T-cell (primary cell): ENCODE results near the gene TBC1D22A. TPM values are rescaled to one million over a fixed set of nuclear protein-coding genes. Genes with fewer than 3 reads are reported as not detected.
"Not testable (repeated sequence)": the region's sequence is repeated elsewhere in the genome, so short reads cannot be mapped to it uniquely, and the experiment has no call there.

ENCODE experiments used
- ATAC-seq, 4 experiments: fragments of 200-7000 bp in 3 of 4; fragments of 150-1000 bp in 1 of 4; cut with Tn5 transposase; replicated peaks in 1 of 4; 1 replicate in 3 of 4; 2 replicates in 1 of 4; pipeline ENCODE4 v1.10.0; 2021; ENCODE audit warnings: moderate library complexity in 3 of 4, mild to moderate bottlenecking in 2 of 4, moderate number of reproducible peaks in 1 of 4
- CTCF ChIA-PET, 2 donors: fragments of 300-600 bp; sonication (Branson Sonifier 250); formaldehyde crosslinking; loops; one replicate each; lab custom pipeline; 2022; ENCODE audit warnings: antibody characterized with exemption in 2 of 2; lab: Charles Lee
- POLR2A ChIA-PET, 2 donors: fragments of 300-600 bp; sonication (Branson Sonifier 250); formaldehyde crosslinking; loops; one replicate each; lab custom pipeline; 2022; ENCODE audit warnings: antibody characterized with exemption in 2 of 2; lab: Charles Lee
- DNase-seq, 35 experiments: peaks; one replicate each; pipeline versions ENCODE4 v3.0.0 to v3.0.0-alpha.2; 2013 to 2023
- H3K27ac ChIP-seq: one replicate; pipeline ENCODE4 v1.5.1; 2013; ENCODE audit warnings: low read length
- H3K27me3 ChIP-seq, 2 experiments: replicated peaks in 1 of 2; 1 replicate in 1 of 2; 2 replicates in 1 of 2; pipeline versions ENCODE4 v1.6.1 to v1.7.0; 2013; ENCODE audit warnings: low read length in 1 of 2, mixed read lengths in 1 of 2; ENCODE audit not compliant: control insufficient read depth in 2 of 2, insufficient read depth in 2 of 2; ENCODE audit errors: extremely low read depth in 1 of 2
- H3K36me3 ChIP-seq, 2 donors: 1 replicate in 1 of 2; 2 replicates in 1 of 2; pipeline versions ENCODE4 v1.6.1 to v1.7.0; 2013; ENCODE audit warnings: low read length in 1 of 2; ENCODE audit not compliant: control insufficient read depth in 2 of 2, insufficient read depth in 1 of 2; ENCODE audit errors: extremely low read depth in 1 of 2
- H3K4me1 ChIP-seq, 2 experiments: 1 replicate in 1 of 2; 2 replicates in 1 of 2; pipeline versions ENCODE4 v1.6.1 to v1.7.0; 2013; ENCODE audit warnings: low read length in 2 of 2, mixed read lengths in 1 of 2; ENCODE audit not compliant: insufficient read depth in 2 of 2, control insufficient read depth in 1 of 2; ENCODE audit errors: extremely low read depth in 1 of 2
- H3K4me3 ChIP-seq, 2 donors: 1 replicate in 1 of 2; 2 replicates in 1 of 2; pipeline versions ENCODE4 v1.5.1 to v1.7.0; 2013; ENCODE audit warnings: mild to moderate bottlenecking in 2 of 2, low read length in 1 of 2, moderate library complexity in 1 of 2; ENCODE audit not compliant: control insufficient read depth in 1 of 2; ENCODE audit errors: extremely low read depth in 1 of 2
- H3K9me3 ChIP-seq: 2 replicates; pipeline ENCODE4 v1.7.0; 2013
- H3K27ac Mint-ChIP-seq, 2 donors: one replicate each; pipeline ENCODE4 v1.8.0; 2020 to 2021; ENCODE audit warnings: mild to moderate bottlenecking in 2 of 2, mixed read lengths in 2 of 2
- H3K27me3 Mint-ChIP-seq, 2 donors: one replicate each; pipeline ENCODE4 v1.8.0; 2021 to 2022; ENCODE audit warnings: mixed read lengths in 2 of 2
- H3K36me3 Mint-ChIP-seq: one replicate; pipeline ENCODE4 v1.8.0; 2021; ENCODE audit warnings: mixed read lengths
- H3K4me1 Mint-ChIP-seq, 3 donors: one replicate each; pipeline ENCODE4 v1.8.0; 2020 to 2022; ENCODE audit warnings: mixed read lengths in 3 of 3, mild to moderate bottlenecking in 1 of 3
- H3K4me3 Mint-ChIP-seq, 3 donors: one replicate each; pipeline ENCODE4 v1.8.0; 2020 to 2022; ENCODE audit warnings: mild to moderate bottlenecking in 3 of 3, mixed read lengths in 3 of 3, moderate library complexity in 3 of 3
- H3K9me3 Mint-ChIP-seq, 3 donors: one replicate each; pipeline ENCODE4 v1.8.0; 2020 to 2022; ENCODE audit warnings: mixed read lengths in 3 of 3
- WGBS: methylation state at CpG from one replicate; pipeline ENCODE4 v1.1.5; 2013; ENCODE audit warnings: missing lambda C conversion rate; ENCODE audit not compliant: insufficient coverage; 5-methylcytosine and 5-hydroxymethylcytosine counted together
- total RNA-seq, 35 experiments: library from RNA in 6 of 35; stranded (reverse) in 6 of 35; fragments of 120-200 nt in 1 of 35; gene quantifications; one replicate each; pipeline versions ENCODE4 v1.2.1 to v1.2.4 and lab custom pipeline; 2013 to 2026

The TBC1D22A gene
- total RNA-seq, 5 donors from 2014 or later (not counting 1 experiment from before 2014, with no cell fraction given), result 38.3 to 67.8 (median 57.7) TPM

DNA sequence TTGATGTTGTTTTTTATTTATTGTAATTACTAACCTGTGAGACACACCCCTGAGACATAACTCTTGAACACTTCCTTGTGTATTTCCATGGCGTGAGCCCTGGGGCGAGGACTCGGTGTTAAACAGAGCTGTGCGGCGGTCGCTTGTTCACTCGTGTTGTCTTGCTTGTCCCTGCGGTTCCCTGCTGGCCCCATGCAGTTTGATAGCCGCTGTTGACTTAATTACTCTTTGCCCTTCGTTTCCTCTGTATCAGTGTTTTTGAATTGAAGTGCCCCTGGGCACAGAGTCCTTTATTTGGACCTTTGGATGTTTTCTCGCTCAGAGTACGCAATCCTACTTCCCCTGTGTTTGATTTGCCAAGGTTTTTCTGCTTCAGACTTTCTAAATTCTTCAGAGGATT, 52.7 kb downstream of the TBC1D22A start:
- Mint-ChIP-seq H3K36me3 (peaks cover 64% of the 10 kb centered on the region), H3K27ac (peak overlapping the region in 1 of 2 donors; percentile 3), H3K9me3 (peaks cover 0 to 7% (median 6%) of the 10 kb centered on the region in 3 donors), H3K27me3 (no peaks in the 10 kb centered on the region), H3K4me1 (peaks cover 56 to 67% (median 66%) of the 10 kb centered on the region in 3 donors), H3K4me3 (no peak overlapping the region)
- Histone ChIP-seq H3K9me3 (peaks cover 2% of the 10 kb centered on the region), H3K36me3 (peaks cover 0 to 11% of the 10 kb centered on the region in 2 donors), H3K27me3 (no peaks in the 10 kb centered on the region), H3K4me3 (no peak overlapping the region), H3K4me1 (peaks cover 0 to 3% of the 10 kb centered on the region in 2 experiments), H3K27ac (no peak overlapping the region)
- ChIA-PET POLR2A (no interaction called here), CTCF (no interaction called here)
- 95% methylated on average over 8 of the region's 12 CpGs for WGBS
- ATAC-seq (no peak), DNase-seq (no peak)

DNA sequence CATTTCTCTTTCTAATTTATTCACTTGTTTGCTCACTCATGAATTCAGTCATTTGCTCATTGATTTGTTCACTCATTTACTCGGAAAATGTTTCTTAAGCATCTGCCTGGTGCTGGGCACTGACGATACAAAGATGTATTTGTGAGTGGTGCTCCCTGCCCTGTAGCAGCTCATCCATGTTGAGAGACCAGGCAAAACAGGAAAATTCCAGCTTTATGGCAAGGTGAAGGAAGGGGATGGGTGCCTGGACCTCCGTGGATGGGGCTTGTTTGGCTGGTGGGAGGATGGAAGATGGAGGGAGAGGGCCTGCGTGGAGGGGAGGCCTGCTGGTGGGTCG, 53.1 kb downstream of the TBC1D22A start:
- H3K9me3 Mint-ChIP-seq, result peaks cover 0 to 11% (median 10%) of the 10 kb centered on the region in 3 donors
- H3K27ac ChIP-seq, result no peak overlapping the region
- DNase-seq, result no peak
- H3K4me3 Mint-ChIP-seq, result no peak overlapping the region
- 96% methylated on average over 5 of the region's 5 CpGs for WGBS
- no peak for ATAC-seq
- H3K9me3 ChIP-seq, result peaks cover 3% of the 10 kb centered on the region
- peak overlapping the region in 1 of 2 donors; percentile 3 for H3K27ac Mint-ChIP-seq
- H3K4me3 ChIP-seq, result no peak overlapping the region
- H3K27me3 Mint-ChIP-seq, result no peaks in the 10 kb centered on the region
- no peaks in the 10 kb centered on the region for H3K27me3 ChIP-seq
- POLR2A ChIA-PET, result no interaction called here
- peaks cover 0 to 3% of the 10 kb centered on the region in 2 experiments for H3K4me1 ChIP-seq
- H3K4me1 Mint-ChIP-seq, result peaks cover 60 to 71% (median 70%) of the 10 kb centered on the region in 3 donors
- peaks cover 0 to 11% of the 10 kb centered on the region in 2 donors for H3K36me3 ChIP-seq
- peaks cover 68% of the 10 kb centered on the region for H3K36me3 Mint-ChIP-seq
- CTCF ChIA-PET, result no interaction called here

DNA sequence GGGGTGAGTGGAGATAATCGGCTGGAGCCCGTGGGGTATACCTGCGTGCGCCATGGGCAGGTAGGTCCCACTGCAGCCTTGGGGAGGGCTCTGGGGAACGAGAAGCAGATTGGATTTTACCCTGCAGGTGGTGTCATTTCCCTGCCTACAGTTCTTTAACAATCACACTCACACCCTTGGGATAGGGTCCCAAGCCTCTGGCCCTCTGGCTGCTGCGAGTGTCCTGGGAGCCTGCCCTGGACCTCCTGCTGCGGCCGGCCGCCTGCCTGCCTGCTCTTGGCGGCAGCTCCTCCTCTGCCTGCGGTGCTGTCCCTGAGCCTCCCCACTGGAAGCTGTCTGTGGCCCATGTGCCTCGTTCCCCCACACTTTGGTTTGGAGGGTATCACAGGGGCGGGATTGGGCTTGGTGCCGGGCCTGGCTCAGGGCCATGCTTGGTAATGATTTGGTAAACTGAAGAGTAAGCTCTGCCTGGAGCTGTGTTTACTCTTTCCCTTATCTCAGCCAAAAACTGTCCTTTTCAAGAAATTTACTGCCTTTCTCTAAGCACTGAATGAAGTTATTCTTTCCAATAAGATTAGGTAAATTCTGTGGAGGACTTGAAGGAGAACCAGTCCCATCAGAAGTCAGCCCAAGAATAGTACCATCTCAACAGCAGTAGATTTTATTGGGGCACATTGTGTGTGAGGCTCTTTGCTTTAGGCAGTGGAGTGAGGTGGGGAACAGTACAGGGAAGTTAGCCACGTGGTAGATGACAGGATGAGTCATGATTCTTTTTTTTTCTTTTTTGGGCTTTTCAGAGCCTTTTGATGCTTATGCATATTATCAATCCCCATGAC, 53.7 kb downstream of the TBC1D22A start:
- H3K27ac Mint-ChIP-seq, result no peak overlapping the region
- H3K36me3 Mint-ChIP-seq, result peaks cover 69% of the 10 kb centered on the region
- H3K4me1 Mint-ChIP-seq, result peaks cover 62 to 73% (median 72%) of the 10 kb centered on the region in 3 donors

DNA sequence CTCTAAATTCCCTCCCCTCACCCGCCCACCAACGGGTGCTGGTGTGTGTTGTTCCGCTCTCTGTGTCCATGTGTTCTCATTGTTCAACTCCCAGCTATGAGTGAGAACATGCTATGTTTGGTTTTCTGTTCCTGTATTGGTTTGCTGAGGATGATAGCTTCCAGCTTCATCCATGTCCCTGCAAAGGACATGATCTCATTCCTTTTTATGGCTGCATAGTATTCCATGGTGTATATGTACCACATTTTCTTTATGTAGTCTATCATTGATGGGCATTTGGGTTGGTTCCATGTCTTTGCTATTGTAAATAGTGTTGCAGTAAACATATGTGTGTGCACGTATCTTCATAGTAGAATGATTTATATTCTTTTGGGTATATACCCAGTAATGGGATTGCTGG, 54.9 kb downstream of the TBC1D22A start:
- CTCF ChIA-PET, result interaction anchor here in 1 of 2 donors (0.8 kb wide), 1 partner anchor 14 kb away, joined by 4 read pairs; no protein-coding TSS in a partner anchor

More for the DNA sequence above, 53.7 kb downstream of the TBC1D22A start:
- WGBS, result 97% methylated on average over 12 of the region's 15 CpGs
- Histone ChIP-seq H3K4me1 (peaks cover 0 to 3% of the 10 kb centered on the region in 2 experiments), H3K27ac (no peak overlapping the region), H3K36me3 (peaks cover 0 to 11% of the 10 kb centered on the region in 2 donors), H3K4me3 (no peak overlapping the region), H3K27me3 (no peaks in the 10 kb centered on the region), H3K9me3 (peaks cover 3% of the 10 kb centered on the region)
- ATAC-seq (peak in 2 of 4 experiments; percentile 69 to 76), DNase-seq (no peak)
- H3K27me3 Mint-ChIP-seq, result no peaks in the 10 kb centered on the region
- peaks cover 0 to 11% (median 11%) of the 10 kb centered on the region in 3 donors for H3K9me3 Mint-ChIP-seq
- ChIA-PET POLR2A (no interaction called here), CTCF (interaction anchor here in 1 of 2 donors (0.9 kb wide), 1 partner anchor 253 kb away, joined by 4 read pairs; no protein-coding TSS in a partner anchor)
- H3K4me3 Mint-ChIP-seq, result no peak overlapping the region

DNA sequence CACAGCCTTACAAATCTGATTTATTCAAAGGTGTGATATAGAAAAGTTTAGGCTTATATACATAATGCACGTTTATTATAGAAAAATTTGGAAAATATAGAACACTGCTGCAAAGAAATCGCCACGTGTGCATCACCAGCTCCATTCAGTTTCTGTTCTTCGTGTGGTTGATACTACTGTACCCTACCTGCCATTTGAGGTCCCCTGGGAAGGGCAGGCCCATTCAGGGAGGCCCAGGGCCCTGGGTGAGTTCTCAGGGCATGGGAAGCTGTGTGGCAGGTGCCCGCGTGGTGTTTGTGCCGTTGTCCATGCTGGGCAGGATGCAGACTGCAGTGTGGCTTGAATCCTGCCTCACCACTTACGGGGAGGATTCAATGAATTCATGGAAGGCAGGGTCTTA, 60.8 kb downstream of the TBC1D22A start:
- Histone ChIP-seq H3K27ac (no peak overlapping the region), H3K4me1 (peaks cover 0 to under 1% of the 10 kb centered on the region in 2 experiments), H3K4me3 (no peak overlapping the region), H3K9me3 (peaks cover 3% of the 10 kb centered on the region), H3K36me3 (peaks cover 7 to 21% of the 10 kb centered on the region in 2 donors), H3K27me3 (no peaks in the 10 kb centered on the region)
- no peak for ATAC-seq
- peaks cover 70% of the 10 kb centered on the region for H3K36me3 Mint-ChIP-seq
- ChIA-PET POLR2A (no interaction called here), CTCF (no interaction called here)
- DNase-seq, result no peak
- peaks cover 54 to 66% (median 65%) of the 10 kb centered on the region in 3 donors for H3K4me1 Mint-ChIP-seq
- H3K27me3 Mint-ChIP-seq, result no peaks in the 10 kb centered on the region
- no peak overlapping the region for H3K27ac Mint-ChIP-seq
- 92% methylated on average over 3 of the region's 8 CpGs for WGBS
- no peak overlapping the region for H3K4me3 Mint-ChIP-seq
- H3K9me3 Mint-ChIP-seq, result peaks cover 0 to 9% (median 8%) of the 10 kb centered on the region in 3 donors

More for the DNA sequence above, 54.9 kb downstream of the TBC1D22A start:
- H3K27me3 ChIP-seq, ATAC-seq, POLR2A ChIA-PET, H3K9me3 ChIP-seq, H3K27ac ChIP-seq, H3K4me1 ChIP-seq, H3K27me3 Mint-ChIP-seq, H3K4me3 Mint-ChIP-seq, DNase-seq, H3K4me3 ChIP-seq: not testable (repeated sequence)
- no CpG with 5 or more reads among the region's 4 CpGs for WGBS
- peaks cover 0 to 11% of the 10 kb centered on the region in 2 donors for H3K36me3 ChIP-seq
- peaks cover 73 to 81% (median 76%) of the 10 kb centered on the region in 3 donors for H3K4me1 Mint-ChIP-seq
- H3K36me3 Mint-ChIP-seq, result peaks cover 80% of the 10 kb centered on the region
- peaks cover 0 to 11% (median 11%) of the 10 kb centered on the region in 3 donors for H3K9me3 Mint-ChIP-seq
- peak overlapping the region in 1 of 2 donors; percentile 34 for H3K27ac Mint-ChIP-seq

DNA sequence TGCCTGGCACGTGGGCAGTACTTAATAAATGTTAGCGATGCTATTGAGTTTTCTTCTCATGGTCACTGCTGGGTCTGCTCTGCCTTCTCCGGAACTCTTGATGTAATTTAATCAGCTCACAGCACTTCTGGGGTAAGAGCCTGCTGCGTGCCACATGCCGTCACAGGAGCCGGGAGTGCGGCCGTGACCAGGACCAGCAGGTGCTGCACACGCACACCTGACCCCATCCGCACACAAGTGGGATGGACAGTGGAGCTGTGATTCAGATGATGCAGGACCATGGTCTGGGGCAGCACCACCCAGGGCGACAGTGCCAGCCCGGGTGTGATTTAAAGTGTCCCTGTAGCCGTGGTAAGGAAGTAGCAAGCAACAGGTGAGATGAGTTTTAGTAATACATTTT, 61.2 kb downstream of the TBC1D22A start:
- Histone ChIP-seq H3K36me3 (peaks cover 7 to 24% of the 10 kb centered on the region in 2 donors), H3K4me3 (no peak overlapping the region), H3K9me3 (peaks cover 3% of the 10 kb centered on the region), H3K27me3 (no peaks in the 10 kb centered on the region), H3K4me1 (peaks cover 0 to 3% of the 10 kb centered on the region in 2 experiments), H3K27ac (no peak overlapping the region)
- POLR2A ChIA-PET, result no interaction called here
- no peaks in the 10 kb centered on the region for H3K27me3 Mint-ChIP-seq
- ATAC-seq (no peak), DNase-seq (no peak)
- peaks cover 53 to 66% (median 65%) of the 10 kb centered on the region in 3 donors for H3K4me1 Mint-ChIP-seq
- WGBS, result 100% methylated on average over 10 of the region's 13 CpGs
- peaks cover 0 to 9% (median 8%) of the 10 kb centered on the region in 3 donors for H3K9me3 Mint-ChIP-seq
- peaks cover 72% of the 10 kb centered on the region for H3K36me3 Mint-ChIP-seq
- H3K4me3 Mint-ChIP-seq, result no peak overlapping the region
- no peak overlapping the region for H3K27ac Mint-ChIP-seq
- CTCF ChIA-PET, result interaction anchor here in 1 of 2 donors (0.6 kb wide), 1 partner anchor 99 kb away, joined by 3 read pairs; no protein-coding TSS in a partner anchor
